Anterior cingulate cortex (tissue), 58 donors: Measurements from ENCODE around the gene ZNF674.
"Not testable (repeated sequence)": the region's sequence is repeated elsewhere in the genome, so short reads cannot be mapped to it uniquely, and the experiment has no call there.

ENCODE experiments used
- DNase-seq, 58 donors: peaks; one replicate each; lab custom pipeline; 2025; lab: John Stamatoyannopoulos, UW

The ZNF674 gene

DNA sequence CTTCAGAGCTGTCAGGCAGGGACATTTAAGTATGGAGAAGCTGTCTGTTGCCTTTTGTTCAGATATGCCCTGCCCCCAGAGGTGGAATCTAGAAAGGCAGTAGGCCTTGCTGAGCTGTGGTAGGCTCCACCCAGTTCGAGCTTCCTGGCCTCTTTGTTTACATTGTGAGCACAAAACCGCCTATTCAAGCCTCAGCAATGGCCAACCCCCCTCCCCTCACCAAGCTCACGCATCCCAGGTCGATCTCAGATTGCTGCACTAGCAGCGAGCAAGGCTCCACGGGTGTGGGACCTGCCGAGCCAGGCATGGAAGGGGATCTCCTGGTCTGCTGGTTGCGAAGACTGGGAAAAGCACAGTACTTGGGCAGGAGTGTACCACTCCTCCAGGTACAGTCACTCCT lies 59.3 kb downstream of the ZNF674 start:
- no peak for DNase-seq

DNA sequence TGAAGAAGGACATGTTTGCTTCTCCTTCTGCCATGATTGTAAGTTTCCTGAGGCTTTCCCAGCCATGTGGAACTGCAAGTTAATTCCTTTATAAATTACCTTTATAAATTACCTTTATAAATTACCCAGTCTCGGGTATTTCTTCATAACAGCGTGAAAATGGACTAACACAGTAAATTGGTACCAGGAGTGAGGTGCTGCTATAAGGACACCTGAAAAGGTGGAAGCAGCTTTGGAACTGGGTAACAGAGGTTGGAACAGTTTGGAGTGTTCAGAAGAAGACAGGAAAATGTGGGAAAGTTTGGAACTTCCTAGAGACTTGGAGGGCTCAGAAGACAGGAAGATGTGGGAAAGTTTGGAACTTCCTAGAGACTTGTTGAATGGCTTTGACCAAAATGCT lies 66.6 kb downstream of the ZNF674 start:
- not testable (repeated sequence) for DNase-seq

DNA sequence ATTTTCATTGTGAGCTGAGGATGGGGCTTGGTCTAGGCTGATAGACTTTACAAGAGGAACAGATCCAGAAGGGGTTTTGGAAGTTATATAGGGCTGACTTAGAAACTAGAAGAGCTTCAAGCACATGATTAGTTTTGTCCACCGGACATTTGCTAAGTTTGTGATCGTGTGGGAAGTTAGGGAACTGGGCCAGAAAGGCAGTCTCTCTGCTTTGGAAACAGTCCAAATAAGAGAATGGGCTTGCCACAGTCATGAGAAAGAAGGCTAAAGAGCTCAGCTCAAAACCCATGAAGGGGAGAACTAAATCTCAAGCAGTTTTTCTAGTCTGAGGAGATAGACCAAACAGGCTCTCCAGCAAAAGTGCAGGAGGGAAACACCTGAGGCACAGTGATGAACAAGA lies 67.8 kb downstream of the ZNF674 start:
- DNase-seq = no peak

DNA sequence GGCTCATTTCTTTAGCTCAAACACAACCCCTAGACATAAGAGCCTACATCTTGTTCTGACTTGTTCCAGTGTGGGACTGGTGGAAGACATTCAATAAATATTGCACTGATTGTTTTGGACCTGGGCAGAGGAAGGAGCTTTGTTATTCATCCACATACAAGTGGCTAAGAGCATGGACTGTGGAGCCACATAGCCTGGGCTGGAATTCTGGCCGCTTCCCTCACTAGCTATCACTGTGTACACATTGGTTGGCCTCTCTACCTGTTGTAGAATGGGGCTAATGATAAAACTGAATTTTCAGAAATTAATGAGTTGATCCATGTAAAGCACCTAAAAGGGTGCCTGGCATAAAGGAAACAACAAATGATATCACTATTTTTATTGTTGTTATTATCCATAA lies 80.0 kb downstream of the ZNF674 start:
- DNase-seq = no peak

DNA sequence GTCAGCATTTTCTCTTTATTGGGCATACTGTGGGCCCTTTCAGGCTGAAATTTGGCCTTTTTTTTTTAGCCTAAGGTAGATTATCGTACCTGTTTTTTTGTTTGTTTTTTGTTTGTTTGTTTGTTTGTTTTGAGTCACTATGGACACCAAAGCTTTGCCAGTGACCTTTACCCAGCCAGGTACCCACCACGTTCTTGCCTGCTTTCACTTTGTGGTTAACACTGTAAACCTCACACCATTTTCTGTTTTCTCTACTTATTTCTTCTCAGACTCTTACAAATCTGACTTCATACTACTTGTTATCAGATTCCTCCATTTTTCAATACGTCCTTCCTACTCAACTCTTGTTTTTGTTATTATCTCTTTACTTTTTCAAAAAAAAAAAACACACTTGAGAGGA lies 81.5 kb downstream of the ZNF674 start:
- DNase-seq = no peak

DNA sequence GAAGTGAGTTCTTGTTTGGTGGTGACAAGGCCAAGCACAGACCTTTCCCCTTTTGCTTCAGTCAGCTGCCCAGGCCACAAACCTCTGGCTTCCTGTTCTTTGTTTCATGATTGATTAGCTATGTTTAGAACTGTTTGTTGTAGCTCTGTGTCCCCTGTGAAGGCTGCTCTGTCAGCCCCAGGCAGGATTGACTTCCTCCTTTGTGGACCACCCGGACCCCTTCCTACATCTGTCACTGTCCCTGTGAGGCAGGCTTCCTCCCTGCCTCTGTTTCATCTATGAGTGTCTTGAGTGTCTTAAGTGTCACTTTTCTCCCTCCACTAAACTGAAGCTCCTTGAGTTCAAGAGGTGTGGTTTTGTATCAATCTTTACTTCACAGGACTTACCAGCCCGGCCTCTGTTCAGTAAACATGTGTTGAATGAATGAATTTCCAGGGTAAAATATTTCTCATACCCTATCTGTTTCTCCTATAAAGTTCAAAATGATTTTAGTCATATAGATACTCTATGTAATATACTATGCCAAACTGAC lies 83.5 kb downstream of the ZNF674 start:
- no peak for DNase-seq

DNA sequence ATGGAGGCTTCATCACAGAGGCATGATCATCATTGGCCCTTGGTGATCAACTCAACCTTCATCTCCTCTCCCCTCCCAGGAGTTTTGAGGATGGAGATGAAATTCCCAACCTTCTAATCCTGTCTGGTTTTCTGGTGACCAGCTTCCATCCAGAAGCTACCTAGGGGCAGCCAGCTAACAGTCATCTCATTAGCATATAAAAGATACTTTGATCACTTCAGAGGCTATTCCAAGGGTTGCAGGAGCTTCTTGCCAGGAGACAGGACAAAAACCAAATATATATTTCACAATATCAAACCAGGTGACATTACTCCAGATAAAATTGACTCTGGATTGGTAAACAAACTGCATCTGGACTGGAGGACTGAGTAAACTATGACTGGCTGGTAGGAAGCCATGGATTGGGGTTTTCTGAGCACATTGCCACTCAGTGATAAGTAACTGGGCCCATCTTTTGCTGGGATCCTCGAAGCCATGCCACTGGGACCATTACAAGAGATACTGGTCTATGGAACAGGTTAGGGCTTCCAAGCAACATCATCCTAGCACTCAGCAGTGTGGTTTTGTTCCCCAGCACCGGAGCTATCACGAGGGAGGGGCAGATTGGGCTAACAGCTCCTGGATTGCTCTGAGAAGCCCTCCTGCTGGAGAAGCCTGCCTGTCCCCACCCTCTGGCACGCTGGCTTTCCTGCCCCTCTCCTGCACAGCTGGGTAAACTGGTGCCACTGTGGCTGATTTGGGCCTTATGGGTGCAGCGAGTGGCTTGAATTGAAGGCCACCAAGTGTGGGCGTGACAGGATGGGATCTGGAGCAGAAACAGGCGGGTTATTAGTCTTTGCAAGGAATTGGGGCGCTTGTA lies 84.2 kb downstream of the ZNF674 start:
- not testable (repeated sequence) for DNase-seq

DNA sequence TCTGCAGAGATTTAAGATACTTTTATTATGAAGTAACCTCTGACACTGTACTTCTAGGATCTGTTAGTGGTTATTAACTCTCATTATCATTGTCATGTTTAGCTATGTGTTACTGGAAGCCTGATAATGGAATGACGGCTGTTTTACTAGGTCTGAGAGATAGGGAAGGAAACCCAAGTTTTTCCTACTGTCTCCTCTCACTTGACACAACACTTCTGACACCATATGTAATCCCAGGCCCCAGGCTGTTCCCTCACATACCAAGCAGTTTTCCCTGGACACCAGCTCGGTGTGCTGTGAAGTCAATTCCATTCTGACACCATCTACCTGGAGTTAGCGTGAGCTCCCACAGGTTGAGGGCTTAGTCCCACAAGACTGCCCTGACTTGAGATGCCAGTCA lies 85.6 kb downstream of the ZNF674 start:
- no peak for DNase-seq

DNA sequence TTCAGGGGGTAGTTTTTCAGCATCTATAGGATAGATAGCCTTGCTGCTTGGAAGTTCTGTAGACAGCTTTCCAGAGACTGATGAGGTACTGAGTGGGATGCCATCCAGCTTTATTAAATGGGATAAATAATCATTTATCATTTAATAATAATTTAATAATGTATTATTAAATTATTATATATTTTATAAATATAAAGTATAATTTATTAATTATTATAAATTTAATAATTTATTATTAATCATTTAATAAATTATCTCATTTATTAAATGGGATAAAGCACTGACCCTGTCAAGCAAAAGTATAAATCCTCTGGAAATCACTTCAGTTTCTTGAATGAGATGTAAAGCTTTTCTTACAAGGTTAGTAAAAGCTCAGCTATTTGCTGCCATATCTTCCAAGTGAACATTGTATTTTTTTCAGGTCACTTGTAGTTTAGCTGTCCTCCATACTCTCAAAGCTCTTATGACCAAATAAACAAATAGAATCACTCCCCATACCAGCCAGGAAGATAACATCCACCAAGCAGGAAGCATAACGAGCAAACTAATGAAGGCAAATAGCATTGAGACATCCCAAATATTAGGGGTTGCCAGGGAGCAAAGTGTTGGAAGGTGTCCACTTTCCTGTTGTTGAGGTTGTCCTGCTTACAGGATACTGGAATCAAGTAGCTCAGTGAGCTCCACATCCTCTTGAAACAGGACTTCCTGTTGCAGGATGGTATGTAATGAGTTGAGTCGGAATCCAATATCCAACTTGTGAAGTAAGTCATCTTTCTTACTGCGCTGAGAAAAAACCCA lies 88.9 kb downstream of the ZNF674 start:
- DNase-seq = no peak
